ENCODE measurements around the gene PEX12. TPM values are rescaled to one million over a fixed set of nuclear protein-coding genes. Genes with fewer than 3 reads are reported as not detected.

PEX12 gene
- total and polyA plus RNA-seq, 2 of the 4 experiments (the other 2 are of a cell fraction) = 4.5 to 7.9 TPM

GRCh38 chr17:35560703-35561102 lies 17.7 kb downstream of the PEX12 start, which contains the start of gene SLFN14:
Gene SLFN14 (minus strand): TSS chr17:35560819. CDS start chr17:35558062, 2,757 bp downstream.
- no peak within 1 kb of the TSS for H3K4me3 ChIP-seq (ENCODE audit: insufficient read depth, low read depth, low read length)
- H2AFZ ChIP-seq (replicated peaks; ENCODE audit: low read length, poor library complexity) = no peak within 1 kb of the TSS
- no peaks in the 10 kb centered on the region for H4K20me1 ChIP-seq (ENCODE audit: insufficient read depth, low read length)
- no peak within 1 kb of the TSS for H3K23ac ChIP-seq (ENCODE audit: low read depth, low read length)
- ChIA-PET CTCF (no interaction called here), POLR2A (ENCODE audit: unreplicated experiment) (no interaction called here)
- intact Hi-C loops (cut with micrococcal nuclease) = no loop called here
- H2BK5ac ChIP-seq (ENCODE audit: low read depth, low read length, poor library complexity, severe bottlenecking) = no peak within 1 kb of the TSS
- H3K27ac ChIP-seq (ENCODE audit: insufficient read depth, low read length) = no peak within 1 kb of the TSS
- H3K4me2 ChIP-seq (ENCODE audit: low read depth, low read length) = no peak within 1 kb of the TSS
- H3K4me1 ChIP-seq (ENCODE audit: control insufficient read depth, insufficient read depth, low read length) = no peaks in the 10 kb centered on the region
- ATAC-seq (ENCODE audit: low read depth) (no peak), DNase-seq (no peak)
- no peak within 1 kb of the TSS for H4K8ac ChIP-seq (ENCODE audit: low read depth in 2 of 2, low read length in 2 of 2)
- dilution Hi-C loops (cut with HindIII; ENCODE audit: low sequenced_read_pairs, unreplicated experiment) = no loop called here
- H3K9me1 ChIP-seq (ENCODE audit: insufficient read depth, low read length) = no peaks in the 10 kb centered on the region
- no peak within 1 kb of the TSS for H2BK120ac ChIP-seq (ENCODE audit: low read depth, low read length)
- H3K9ac ChIP-seq (ENCODE audit: low read depth, low read length) = no peak within 1 kb of the TSS
- H3K9me3 ChIP-seq (ENCODE audit: control insufficient read depth, insufficient read depth, low read length) = no peaks in the 10 kb centered on the region
- no peak within 1 kb of the TSS for H4K5ac ChIP-seq (ENCODE audit: low read depth, low read length)
- no peak within 1 kb of the TSS for H3K14ac ChIP-seq (replicated peaks; ENCODE audit: low read depth, low read length)
- in situ Hi-C loops (cut with MboI; ENCODE audit: low sequenced_read_pairs) = no loop called here
- H3K36me3 ChIP-seq (ENCODE audit: control insufficient read depth, insufficient read depth, low read length) = no peaks in the 10 kb centered on the region
- no CpG with 5 or more reads among the region's 3 CpGs for WGBS, 2 experiments (ENCODE audit: extremely low coverage in 2 of 2, insufficient read length in 1 of 2)
- BruUV-seq (replicated peaks) = no TSS peak
- no peak within 1 kb of the TSS for H3K18ac ChIP-seq (ENCODE audit: low read depth, low read length)
- peaks cover 14% of the 10 kb centered on the region for H3K27me3 ChIP-seq (ENCODE audit: control insufficient read depth, insufficient read depth, low read length)
- no peaks in the 10 kb centered on the region for H3K79me1 ChIP-seq (ENCODE audit: low read depth in 1 of 2, low read length in 2 of 2)
- no peak within 1 kb of the TSS for H2BK20ac ChIP-seq (ENCODE audit: low read depth, low read length)
- H2AK9ac ChIP-seq (replicated peaks; ENCODE audit: low read depth, low read length, poor library complexity) = no peak within 1 kb of the TSS
- H4K91ac ChIP-seq (ENCODE audit: insufficient read depth, low read depth, low read length) = no peak within 1 kb of the TSS
- no peak within 1 kb of the TSS for H2AK5ac ChIP-seq (ENCODE audit: low read depth, low read length)
- H2BK15ac ChIP-seq (ENCODE audit: low read depth, low read length) = no peak within 1 kb of the TSS
- H3K56ac ChIP-seq (ENCODE audit: extremely low read depth, insufficient read depth, low read length) = no peak within 1 kb of the TSS
- no peak within 1 kb of the TSS for H3K4ac ChIP-seq (ENCODE audit: low read depth, low read length)
- TF ChIP-seq RFX5 (IDR thresholded peaks at IDR 0.05; ENCODE audit: low read depth, low read length) (no peak), CTCF (conservative IDR thresholded peaks at IDR 0.05; ENCODE audit: low read depth, low read length) (no peak)
- TF ChIP-seq, protein P1, sequence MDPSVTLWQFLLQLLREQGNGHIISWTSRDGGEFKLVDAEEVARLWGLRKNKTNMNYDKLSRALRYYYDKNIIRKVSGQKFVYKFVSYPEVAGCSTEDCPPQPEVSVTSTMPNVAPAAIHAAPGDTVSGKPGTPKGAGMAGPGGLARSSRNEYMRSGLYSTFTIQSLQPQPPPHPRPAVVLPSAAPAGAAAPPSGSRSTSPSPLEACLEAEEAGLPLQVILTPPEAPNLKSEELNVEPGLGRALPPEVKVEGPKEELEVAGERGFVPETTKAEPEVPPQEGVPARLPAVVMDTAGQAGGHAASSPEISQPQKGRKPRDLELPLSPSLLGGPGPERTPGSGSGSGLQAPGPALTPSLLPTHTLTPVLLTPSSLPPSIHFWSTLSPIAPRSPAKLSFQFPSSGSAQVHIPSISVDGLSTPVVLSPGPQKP (IDR thresholded peaks at IDR 0.05; ENCODE audit: borderline replicate concordance, low read depth, low read length) = no peak

Data from IMR-90 (cell line).